NCI-H1417 (cell line): ENCODE results near the gene EML5.
"Not testable (repeated sequence)": the region's sequence is repeated elsewhere in the genome, so short reads cannot be mapped to it uniquely, and the experiment has no call there.

Experiments
- DNase-seq, 3 experiments: peaks; one replicate each; lab custom pipeline; 2025; lab: John Stamatoyannopoulos, UW

The EML5 gene

DNA sequence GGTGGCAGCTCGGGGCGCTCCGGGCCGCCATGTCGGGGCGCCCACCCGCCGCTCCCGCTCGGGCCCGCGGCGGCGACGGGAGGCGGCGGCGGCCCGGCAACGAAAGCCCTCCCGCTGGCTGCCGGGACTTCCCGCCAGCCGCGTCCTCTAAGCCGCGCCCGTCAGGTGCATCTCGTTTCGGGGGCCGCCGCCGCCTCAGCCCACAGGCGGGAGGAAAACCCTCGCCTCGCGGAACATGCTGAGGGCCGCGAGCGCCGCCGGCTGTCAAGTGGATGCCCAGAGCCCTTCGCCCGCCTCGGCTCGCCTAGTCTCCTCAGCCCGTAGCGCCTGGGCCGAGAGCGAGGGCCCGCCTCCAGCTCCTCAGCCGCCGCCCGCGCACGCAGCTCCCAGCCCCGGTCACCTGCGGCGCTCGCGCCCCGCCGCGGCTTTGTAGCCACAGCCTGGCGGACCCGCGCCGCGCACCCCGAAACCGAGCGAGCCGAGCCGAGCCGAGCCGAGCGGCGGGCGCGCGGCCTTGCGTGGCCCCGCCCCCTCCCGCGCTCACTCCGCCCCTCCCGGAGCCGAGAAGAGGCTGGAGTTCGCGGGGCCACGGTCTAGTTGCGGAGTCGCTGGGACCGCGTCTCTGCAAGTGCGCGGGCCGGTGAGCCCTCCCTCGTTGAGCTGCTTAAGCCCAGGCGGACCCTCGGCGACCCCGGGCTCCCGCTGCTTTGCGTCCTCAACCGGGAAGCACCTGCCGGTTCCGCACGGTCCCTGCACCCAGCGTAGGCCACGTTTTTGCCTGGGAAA, at the start of gene EML5:
TSS of gene EML5 (minus strand) at position 481 of the 786 bp plus-strand sequence. CDS start at position 31, 450 bp downstream.
- DNase-seq = peak; percentile 90 to 94 (median 93)

DNA sequence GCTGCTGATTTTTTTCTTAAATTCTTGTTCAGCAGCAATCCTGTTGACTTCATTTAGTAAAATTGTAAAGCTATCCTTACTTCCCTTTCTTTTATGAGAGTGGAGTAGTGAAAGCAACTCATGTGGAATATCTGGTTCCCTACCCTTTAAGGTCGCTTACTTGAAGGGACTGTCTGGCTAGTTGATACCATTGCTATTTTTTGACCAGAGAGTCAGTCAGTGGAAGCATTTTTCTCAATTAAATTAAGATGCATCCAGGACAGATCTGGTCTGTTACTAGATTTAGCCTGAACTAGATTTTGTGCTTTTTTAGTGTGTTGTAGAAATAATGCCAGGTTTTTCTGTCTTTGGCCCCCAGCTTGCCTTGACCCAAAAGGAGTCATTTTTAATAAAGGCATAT, 49.7 kb upstream of the EML5 start:
- DNase-seq = no peak

DNA sequence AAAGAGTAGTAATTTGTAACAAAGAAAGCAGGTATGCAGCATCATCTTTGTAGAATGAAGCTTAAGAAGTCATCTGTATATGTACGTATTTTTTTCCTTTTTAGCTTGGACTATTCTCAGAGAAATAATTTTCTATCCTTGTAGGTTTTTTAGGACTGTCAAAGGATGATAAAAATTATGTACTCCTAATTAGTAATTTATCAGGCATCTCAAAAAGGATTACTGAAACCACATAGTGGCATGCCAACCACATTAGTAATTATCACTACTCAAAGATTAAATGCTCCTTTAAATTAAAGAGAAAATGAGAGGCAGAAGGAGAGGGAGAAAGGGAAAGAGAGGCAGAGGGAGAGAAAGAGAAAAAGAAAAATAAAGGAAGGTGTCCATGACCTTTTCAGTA, 49.0 kb upstream of the EML5 start:
- no peak for DNase-seq

DNA sequence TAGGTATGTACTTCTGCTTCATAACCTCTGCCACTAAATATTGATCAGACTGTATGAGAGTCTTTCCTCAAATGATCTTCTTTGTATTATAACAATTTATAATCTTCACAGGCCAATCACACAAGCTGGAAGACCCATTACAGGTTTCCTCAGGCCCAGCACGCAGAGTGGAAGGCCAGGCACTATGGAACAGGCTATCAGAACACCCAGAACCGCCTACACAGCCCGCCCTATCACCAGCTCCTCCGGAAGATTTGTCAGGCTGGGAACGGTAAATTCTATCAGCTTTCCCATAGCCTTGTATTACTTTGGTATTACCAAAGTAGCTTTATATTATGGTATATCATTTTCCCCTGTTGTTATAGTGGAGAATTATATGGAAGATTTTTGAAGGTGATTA, 48.2 kb upstream of the EML5 start:
- DNase-seq = no peak

DNA sequence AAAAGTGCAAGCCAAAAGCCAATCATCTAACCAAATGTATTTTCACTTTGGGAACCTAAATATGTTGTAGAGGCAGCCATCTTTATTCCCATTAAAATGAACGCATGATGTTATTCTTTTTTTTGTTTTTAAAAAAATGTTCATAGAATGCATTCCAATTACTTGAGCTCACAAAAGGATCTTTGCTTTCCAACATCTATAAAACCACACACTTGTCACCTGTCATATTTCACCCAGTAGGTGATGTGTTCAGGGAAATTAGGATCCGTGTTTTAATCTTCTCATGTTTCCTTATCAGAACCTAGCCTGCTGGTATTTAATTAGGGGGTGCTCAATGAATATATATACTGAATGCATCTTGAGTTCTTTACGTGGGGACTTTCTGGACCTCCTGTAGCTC, 45.3 kb upstream of the EML5 start:
- DNase-seq = peak in 2 of 3 experiments; percentile 62 to 94

DNA sequence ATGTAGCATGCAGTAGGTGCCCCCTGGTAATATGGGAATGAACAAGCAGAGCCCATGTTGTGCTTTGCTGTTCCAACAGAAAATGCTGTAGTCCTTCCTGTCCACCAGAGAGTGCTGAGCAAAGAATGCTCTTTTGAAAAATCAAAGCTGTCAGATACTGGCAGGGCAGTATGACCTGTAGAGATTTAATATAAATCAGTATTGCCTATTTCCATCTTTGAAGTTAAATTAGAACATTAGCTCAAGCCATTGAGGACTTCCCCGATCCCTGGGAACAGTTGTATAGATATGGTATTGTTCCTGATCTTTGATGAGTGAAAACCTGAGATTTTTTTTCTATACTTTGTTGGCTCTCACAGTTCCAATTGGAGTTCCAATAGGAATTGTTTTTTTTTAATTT, 44.7 kb upstream of the EML5 start:
- DNase-seq = no peak

DNA sequence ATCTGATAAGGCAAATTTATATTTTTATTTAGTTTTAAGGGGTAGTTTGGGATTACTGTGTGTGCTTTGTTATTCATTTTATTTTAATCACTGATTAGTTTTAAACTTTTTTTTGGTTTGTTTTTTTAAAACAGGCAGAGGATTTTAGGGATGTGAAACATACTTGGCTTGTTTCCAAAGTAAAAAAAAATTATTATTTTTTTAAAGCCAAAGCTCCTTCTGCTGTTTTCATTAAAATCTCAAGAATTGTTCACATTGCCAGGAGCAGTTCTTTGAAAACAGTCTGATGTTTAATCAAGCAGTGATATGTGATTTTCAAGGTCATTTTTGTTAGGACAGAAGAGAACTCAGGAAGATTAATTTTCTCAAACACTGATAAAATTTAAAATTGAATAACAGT, 42.9 kb upstream of the EML5 start:
- DNase-seq = no peak

DNA sequence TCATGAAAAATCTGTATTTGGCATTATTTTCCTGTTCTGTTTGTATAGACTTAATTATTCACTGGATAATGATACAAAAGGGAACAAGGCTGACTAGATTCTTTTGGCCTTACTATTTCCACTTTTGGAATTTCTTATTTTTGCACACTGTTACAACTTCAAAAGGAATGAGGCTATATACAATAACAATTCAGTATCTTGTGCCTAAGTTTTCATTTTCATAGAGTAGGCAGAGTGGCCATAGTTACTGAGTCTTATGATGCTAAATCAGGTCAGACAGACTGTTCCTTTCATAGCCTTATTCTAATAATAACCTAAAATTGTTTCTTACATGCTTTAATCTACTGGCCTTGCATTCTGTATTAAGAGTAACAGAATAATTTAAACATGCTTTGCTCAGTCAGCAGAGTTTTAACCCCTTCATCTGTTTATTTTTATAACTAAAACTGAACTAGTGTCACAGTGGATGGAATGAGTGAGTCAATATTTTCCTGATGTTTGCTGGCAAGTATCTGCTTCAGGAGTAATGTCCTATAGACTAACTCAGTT, 42.2 kb upstream of the EML5 start:
- peak in 1 of 3 experiments; percentile 54 for DNase-seq

DNA sequence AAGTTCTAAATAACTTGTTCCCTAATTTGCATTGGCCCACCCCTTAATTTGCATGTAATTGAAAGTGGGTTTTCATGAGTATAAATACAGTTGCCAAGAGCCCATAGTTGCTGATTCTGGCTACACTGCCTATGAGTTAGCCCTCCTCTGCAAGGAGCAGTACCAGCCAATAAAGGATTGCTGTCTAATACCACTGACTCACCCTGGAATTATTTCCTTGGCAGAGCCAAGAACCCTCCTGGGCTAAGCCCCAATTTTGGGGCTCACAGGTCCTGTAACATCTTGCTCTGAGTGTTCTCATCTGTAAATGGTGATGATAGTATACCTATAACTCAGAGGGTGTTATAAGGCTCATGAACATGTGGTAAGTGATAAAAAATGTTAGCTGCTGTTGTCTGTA, 38.5 kb upstream of the EML5 start:
- no peak for DNase-seq

DNA sequence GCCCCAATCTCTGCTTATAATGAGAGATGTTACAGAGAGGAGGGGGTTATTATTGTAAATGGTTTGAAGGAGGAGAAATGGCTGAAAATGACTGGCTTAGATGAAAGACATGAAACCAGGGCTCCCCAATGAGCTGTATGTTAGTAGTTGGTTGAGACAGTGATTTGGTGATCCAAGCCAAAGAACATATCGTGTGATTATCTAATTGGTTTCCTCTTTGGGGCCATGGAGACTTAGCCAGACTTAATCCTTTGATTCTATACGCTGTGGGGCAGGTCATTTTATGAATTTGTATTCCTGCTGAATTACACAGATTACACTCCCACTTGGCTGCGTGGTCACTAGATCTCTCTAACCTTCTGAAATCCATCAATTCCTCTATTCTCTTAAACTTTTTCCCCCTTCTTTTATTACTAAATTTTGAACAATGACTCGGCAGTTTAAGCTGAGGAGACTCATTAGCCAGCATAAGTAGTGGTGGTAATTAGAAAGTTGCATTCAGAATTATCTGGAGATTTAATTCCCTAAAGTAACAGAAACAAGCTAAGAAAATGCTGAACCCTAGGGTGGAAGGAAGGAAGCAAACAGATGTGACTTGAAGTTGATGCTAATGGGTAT, 37.0 kb upstream of the EML5 start:
- no peak for DNase-seq

DNA sequence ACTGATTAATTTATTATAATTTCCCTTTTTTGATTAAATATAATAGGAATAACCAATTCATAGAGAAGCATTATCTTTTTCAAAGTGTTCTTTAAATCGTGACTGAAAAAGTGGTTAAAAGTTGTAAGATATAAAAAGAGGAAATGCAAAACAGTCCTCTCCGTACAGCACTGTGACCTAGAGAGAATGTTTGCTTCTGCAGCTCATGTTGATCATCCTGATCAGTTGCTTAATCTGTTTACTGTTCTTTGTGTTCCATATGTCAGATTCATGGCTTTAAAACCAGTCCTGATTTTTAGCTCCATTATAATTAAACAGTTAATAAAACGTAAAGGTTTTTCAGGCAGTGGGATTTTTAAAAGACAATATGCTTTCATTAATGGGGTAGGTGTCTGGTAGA, 36.4 kb upstream of the EML5 start:
- no peak for DNase-seq

DNA sequence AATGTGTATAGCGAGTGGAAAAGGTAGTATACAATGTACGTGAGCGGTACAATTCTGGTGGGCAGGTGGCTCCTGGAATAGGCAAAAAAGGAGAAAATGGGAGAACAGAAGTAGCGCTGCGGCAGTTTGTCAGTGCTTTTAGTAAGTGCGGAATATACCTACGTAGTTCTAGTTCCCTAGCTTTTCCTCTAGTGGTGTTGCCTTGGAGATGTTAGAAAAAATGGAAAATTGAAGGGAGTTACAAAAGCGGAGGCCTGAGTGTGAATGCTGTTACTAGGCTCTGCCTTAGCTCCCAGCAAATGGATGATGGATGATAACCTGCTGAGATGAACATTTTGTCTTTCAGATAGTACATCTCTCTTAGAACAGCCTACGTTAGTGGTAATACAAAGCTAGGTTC, 32.8 kb upstream of the EML5 start:
- peak in 1 of 3 experiments; percentile 67 for DNase-seq

DNA sequence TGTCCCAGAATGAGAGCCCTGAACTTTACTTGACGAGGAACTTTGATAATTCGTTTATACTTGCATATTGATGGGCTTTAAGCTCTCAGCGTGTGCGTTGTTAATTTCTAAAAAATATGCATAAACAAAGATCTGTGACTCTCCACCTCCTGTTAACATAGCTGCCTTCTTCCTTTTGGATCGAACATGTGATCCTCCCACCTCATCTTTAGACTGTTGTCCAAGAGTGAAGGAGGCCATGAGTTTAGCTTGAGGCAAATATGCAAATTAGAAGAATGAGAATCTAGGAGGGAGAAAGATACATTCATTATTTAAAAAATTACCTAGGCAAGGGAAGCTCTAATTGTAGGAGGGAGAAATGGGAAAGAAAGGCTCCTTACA, 32.3 kb upstream of the EML5 start:
- DNase-seq = peak in 1 of 3 experiments; percentile 77

DNA sequence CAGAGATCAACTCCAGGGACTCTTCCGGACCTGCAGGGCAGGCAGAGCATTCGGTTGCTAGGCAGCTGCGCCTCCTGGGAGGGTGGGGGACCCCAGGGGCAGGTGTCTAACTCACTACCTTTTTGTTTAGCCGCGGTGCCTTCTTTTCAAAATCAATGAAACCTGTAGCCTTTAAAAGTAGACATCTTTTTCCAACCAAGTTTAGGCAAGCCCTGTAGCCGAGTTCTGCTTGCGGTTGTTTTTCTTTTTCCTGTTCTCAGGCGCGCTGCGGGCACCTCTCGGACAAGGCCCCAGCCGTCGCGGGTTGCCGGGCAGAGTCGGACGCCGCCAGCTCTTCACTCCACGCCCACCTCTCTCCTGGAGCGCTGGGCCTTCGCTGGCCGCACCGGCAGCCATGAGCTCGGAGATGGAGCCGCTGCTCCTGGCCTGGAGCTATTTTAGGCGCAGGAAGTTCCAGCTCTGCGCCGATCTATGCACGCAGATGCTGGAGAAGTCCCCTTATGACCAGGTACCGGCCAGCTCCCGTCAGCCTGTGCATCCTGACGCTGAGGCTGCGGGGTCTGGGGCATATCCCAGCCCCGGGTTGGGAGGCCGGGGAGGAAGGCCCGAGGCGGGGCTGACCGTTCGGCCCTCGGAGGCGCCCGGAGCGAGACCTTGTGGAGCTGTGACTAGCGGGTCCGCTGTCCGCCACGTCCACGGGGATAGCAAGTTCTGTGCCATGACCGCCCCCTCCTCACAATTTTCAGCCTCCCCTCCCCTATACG, 31.7 kb upstream of the EML5 start, which contains the start of gene TTC8:
TSS of gene TTC8 (plus strand) at position 338 of the 764 bp plus-strand sequence. CDS start at position 395, 57 bp downstream.
- peak; percentile 96 to 99 (median 96) for DNase-seq

DNA sequence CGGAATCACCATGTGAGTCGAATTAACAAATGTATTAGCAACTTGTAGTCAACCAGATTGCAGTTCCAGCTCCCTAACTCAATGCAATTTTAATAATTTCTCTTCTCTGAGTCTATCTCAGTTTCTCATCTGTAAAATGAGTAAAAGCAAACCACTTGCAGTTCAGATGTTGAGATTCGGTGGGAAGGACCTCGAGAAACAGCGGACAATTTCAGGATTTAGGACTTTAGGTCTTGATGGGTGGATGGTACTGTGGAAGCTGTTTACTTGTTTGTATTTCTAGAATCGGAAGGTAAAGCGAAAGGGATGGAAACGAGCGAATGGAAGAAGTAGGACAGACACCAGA, 31.2 kb upstream of the EML5 start:
- no peak for DNase-seq

DNA sequence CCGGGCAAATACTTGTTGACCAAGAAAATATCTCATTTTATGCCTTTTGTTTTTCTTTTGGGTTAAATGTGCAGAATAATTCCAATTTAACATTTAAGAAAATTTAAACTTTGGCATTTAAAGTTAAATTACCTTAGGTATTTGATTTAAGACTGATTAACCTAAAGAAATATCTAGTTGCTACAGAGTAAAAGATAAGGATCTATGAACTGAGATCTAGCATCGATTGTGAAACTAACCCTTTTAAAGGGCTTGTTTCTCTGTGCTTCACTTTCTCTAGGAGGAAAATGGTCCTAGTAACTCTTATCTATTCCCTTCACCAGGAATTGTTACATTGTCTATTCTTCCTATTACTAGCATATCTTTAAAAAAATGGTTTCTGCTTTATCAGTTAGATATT, 29.1 kb upstream of the EML5 start:
- DNase-seq = no peak

DNA sequence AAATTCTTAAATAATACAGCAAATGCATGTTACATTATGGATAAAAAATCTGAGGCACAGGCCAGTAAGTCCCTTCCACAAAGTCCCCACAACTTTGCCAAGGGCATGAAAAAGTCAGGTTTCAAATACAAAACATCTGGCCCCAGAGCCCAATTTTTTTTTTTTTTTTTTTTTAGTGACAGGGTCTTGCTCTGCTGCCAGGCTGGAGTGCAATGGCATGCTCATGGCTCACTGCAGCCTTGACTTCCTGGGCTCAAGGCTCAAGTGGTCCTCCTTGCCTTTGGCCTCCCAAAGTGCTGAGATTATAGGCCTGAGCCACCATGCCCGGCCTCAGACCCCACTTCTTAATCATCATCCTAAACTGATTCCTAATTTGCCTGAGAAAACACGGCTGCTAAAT, 28.6 kb upstream of the EML5 start:
- no peak for DNase-seq

DNA sequence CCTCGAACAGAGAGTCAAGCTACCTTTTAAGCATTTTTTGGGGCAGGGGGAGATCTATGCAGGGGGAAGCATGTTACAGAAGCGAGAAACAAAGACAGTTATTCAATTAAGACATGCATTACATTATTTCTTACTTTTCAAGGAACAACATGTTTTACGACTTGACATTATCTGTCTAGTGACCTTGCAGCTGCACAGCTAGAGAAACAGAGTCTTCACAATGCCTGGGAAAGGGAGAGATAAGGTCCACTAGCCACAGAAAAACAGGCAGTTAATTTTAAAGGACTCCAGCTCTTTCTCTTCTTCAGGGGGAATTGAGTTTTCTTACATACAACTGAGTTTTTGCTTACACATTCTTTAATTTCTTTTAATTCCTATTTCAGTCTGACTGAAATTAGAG, 26.9 kb upstream of the EML5 start:
- not testable (repeated sequence) for DNase-seq

DNA sequence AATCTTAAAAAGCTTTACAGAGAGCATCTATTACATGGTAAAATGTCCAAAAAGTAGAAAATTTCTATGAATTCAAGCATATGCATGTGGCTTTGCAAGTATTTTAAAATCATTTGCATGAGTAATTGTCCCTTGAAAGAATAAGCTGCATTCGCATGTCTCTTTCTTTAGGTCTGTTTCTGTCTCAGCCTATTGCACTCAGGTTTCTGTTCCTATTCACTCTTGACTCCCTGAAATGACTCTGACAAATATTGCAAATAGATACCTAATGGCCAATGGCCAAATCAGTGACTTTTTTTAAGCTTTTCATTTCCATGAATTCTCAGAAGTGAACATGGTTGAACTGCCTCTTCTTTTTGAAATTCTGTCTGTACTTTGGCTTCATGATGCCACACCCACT, 25.3 kb upstream of the EML5 start:
- DNase-seq = no peak

DNA sequence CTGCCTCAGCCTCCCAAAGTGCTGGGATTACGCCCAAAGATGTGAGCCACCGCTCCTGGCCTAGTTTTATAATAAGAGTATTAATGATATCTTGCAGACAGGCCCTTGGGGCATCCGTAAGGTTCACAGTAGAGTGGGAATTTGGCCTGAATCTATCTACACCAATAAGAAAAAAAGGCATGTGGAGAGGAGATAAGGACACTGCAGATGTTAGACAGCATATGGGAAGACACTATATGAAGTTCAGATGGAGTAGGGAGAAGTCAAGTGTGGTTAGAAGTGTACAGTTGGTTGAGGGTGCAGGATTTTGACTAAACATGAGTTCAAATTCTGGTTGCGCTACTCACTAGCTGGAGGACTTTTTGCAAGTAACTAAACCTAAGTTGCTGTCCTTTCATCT, 23.2 kb upstream of the EML5 start:
- no peak for DNase-seq

DNA sequence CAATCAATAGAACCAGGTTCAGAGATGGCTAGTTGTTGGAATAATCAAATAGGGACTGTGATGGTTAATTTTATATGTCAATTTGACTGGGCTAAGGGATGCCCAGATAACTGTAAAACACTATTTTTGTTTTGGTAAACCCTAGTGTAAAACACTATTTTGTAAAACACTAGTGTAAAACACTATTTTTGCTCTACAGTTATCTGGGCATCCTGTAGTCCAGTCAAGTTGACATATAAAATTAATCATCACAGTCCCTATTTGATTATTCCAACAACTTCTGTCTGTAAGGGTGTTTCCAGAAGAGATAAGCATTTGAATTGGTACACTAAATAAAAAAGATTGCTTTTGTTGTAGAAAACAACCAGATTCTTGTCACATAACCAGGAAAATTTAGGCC, 15.6 kb upstream of the EML5 start:
- no peak for DNase-seq

DNA sequence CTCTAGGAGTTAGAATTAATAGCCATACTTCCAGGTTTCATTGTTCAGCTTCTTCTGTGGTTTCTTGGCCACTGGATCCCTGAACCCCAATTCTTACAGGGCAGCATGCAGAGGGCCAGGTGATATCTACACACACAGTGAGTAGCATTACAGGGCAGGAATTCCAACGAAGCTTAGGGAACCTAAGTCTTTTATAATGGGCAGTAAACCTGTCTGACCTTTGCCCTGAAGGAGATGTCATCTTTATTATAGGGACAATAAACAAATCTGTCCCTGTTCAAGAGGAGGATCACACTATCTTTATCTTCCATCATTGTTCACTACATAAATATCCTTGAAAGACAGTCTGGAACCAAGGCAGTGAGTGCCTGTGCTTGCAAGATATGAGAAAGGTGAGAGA, 11.7 kb upstream of the EML5 start:
- DNase-seq = no peak

DNA sequence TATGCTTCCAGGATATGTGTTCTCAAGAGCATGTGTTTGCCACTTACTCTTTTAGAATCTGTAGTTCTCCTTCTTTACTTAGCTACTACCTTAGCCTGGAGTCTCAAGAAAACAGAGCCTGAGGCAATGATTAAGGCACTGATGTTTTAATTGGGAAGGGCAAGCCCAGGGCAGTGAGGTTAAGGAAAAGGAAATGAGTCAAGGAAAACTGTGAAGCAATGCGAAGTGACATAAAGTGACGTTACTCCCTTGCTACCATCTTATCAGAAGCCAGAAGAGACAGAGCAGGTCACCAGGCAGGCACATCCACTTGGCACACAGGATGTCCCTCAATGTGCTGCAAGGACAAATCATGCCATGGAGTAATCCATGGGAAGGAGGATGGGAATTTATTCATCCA, 11.3 kb upstream of the EML5 start:
- no peak for DNase-seq
